ENCODE results near the gene MSANTD1. TPM values are rescaled to one million over a fixed set of nuclear protein-coding genes. Genes with fewer than 3 reads are reported as not detected.

The MSANTD1 gene
- total and polyA plus RNA-seq, 2 donors (not counting 3 experiments of a cell fraction or from before 2014, with no cell fraction given): 0.14 to 1.2 TPM

DNA sequence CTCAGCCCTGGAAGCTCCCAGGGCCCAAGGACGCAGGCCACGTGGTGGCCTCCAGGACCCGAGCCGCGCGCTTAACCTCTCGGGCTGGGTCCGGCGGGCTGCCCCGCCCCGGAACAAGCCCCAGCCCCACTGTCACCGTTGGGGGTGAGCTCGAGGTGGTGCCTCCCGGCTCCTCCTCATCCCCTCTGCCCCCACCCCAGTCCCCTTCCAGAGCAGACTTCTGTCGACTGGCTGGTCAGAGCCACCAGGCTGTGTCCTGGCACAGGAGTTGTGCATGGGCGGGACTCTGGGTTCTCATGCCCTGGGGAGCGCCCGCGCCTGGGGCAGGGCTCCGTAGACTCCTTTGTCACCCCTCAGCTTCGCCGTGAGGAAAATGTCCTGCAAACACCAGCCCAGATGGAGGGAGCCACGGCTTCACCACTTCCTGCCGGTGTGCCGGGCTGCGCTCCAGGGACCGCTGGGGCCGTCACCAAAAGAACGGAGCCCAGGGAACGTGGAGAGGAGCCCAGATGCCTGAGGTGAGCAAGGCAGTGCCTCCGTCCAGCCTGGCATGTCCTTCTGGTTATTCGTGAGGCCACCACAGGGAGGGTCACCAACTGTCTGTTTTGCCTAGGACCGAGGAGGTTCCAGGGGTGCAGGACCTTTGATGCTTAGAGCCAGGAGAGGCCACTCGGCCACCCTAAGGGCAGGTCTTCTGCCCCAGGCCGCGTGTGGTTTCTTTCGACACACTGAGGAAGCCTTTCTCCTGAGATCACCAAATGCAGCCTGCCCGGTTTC, 36.8 kb downstream of the MSANTD1 start:
- H2AFZ ChIP-seq (ENCODE audit: low read depth, low read length): no peak overlapping the region
- peaks cover 0 to 2% of the 10 kb centered on the region in 2 experiments for H3K27me3 ChIP-seq (ENCODE audit: control insufficient read depth in 2 of 2, insufficient read depth in 2 of 2, low read length in 2 of 2)
- CTCF ChIA-PET: no interaction called here
- DNase-seq (ENCODE audit: low read depth, low spot score) (no peak), FAIRE-seq (no peak)
- H3K36me3 ChIP-seq (ENCODE audit: control insufficient read depth in 2 of 2, extremely low read depth in 1 of 2, insufficient read depth in 2 of 2, low read length in 2 of 2): no peaks in the 10 kb centered on the region
- H3K79me2 ChIP-seq (ENCODE audit: control insufficient read depth, insufficient read depth, low read length): no peaks in the 10 kb centered on the region
- intact Hi-C loops (cut with micrococcal nuclease) (no loop called here), dilution Hi-C loops (cut with MboI; ENCODE audit: extremely low pct_ligation_motif_present, low sequenced_read_pairs) (no loop called here)
- no peaks in the 10 kb centered on the region for H3K9me3 ChIP-seq (replicated peaks; ENCODE audit: control insufficient read depth, insufficient read depth, low read length)
- no peaks in the 10 kb centered on the region for H3K9me1 ChIP-seq (replicated peaks; ENCODE audit: control insufficient read depth, extremely low read depth, insufficient read depth, low read length)
- no peaks in the 10 kb centered on the region for H4K20me1 ChIP-seq (replicated peaks; ENCODE audit: control insufficient read depth, extremely low read depth, insufficient read depth, low read length)
- no peak overlapping the region for H3K9ac ChIP-seq (replicated peaks; ENCODE audit: extremely low read depth, insufficient read depth, low read length)
- TF ChIP-seq JUN (IDR thresholded peaks at IDR 0.05; ENCODE audit: borderline replicate concordance, insufficient read depth, insufficient read length, low read depth) (no peak), GATA2 (IDR thresholded peaks at IDR 0.05; ENCODE audit: insufficient read depth, insufficient read length, low read depth, low read length) (no peak), POLR2A (IDR thresholded peaks at IDR 0.05; ENCODE audit: low read depth, low read length) (no peak), CTCF (IDR thresholded peaks at IDR 0.05; ENCODE audit: extremely low read depth in 1 of 2, insufficient read depth in 1 of 2, low read depth in 1 of 2, low read length in 2 of 2) (no peak), POLR2AphosphoS5 (IDR thresholded peaks at IDR 0.05; ENCODE audit: insufficient read depth, low read depth, low read length) (no peak), MYC (IDR thresholded peaks at IDR 0.05; ENCODE audit: low read depth, low read length) (no peak), FOS (IDR thresholded peaks at IDR 0.05; ENCODE audit: borderline replicate concordance, insufficient read depth, low read length) (no peak), EZH2 (IDR thresholded peaks at IDR 0.05; ENCODE audit: borderline replicate concordance, low read depth, low read length, severe bottlenecking) (no peak)
- TF ChIP-seq, protein P1, sequence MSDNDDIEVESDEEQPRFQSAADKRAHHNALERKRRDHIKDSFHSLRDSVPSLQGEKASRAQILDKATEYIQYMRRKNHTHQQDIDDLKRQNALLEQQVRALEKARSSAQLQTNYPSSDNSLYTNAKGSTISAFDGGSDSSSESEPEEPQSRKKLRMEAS (IDR thresholded peaks at IDR 0.05; ENCODE audit: insufficient read depth, insufficient read length): no peak
- no peaks in the 10 kb centered on the region for H3K4me1 ChIP-seq (ENCODE audit: control insufficient read depth, extremely low read depth, insufficient read depth, low read length)
- no peak overlapping the region for H3K4me3 ChIP-seq (replicated peaks in 1 of 3; ENCODE audit: insufficient read depth in 1 of 3, low read depth in 1 of 3, low read length in 3 of 3)
- no TSS peak for BruUV-seq (replicated peaks)
- H3K27ac ChIP-seq (ENCODE audit: insufficient read depth, low read depth, low read length): no peak overlapping the region
- POLR2A ChIA-PET: no interaction called here
- H3K4me2 ChIP-seq (ENCODE audit: insufficient read depth, low read length): no peak overlapping the region
